Dendritic cell treated with granulocyte-macrophage colony-stimulating factor and Interleukin-4, amounts not matched to agents 40 ng/mL and 50 ng/mL, for 4 days (primary cell): ENCODE data around the gene PLPPR2.
A peak's percentile ranks its signal among the peaks of the same experiment; 100 is the strongest.
"Not testable (repeated sequence)": the region's sequence is repeated elsewhere in the genome, so short reads cannot be mapped to it uniquely, and the experiment has no call there.

Experiments used
- H3K27ac Mint-ChIP-seq: one replicate; pipeline ENCODE4 v1.8.0; 2022; ENCODE audit warnings: mild to moderate bottlenecking, mixed read lengths
- H3K27me3 Mint-ChIP-seq: one replicate; pipeline ENCODE4 v1.8.0; 2022; ENCODE audit warnings: mild to moderate bottlenecking, mixed read lengths
- H3K36me3 Mint-ChIP-seq: one replicate; pipeline ENCODE4 v1.8.0; 2022; ENCODE audit warnings: low read depth, mixed read lengths
- H3K4me1 Mint-ChIP-seq: one replicate; pipeline ENCODE4 v1.8.0; 2022; ENCODE audit warnings: low read depth, mixed read lengths
- H3K4me3 Mint-ChIP-seq: one replicate; pipeline ENCODE4 v1.8.0; 2022; ENCODE audit warnings: mild to moderate bottlenecking, moderate library complexity, mixed read lengths
- H3K9me3 Mint-ChIP-seq: one replicate; pipeline ENCODE4 v1.8.0; 2022; ENCODE audit warnings: mixed read lengths
- intact Hi-C: fragments of 100-400 bp; cut with micrococcal nuclease; formaldehyde crosslinking; loops from one replicate; pipeline ENCODE4 v1.15.0; 2022

PLPPR2 gene

GRCh38 chr19:11373885-11374432 lies 18.7 kb downstream of the PLPPR2 start:
- intact Hi-C loops: loop anchor here (1.0 to 2.0 kb wide), 2 partner anchors 28 to 81 kb away; partner anchors contain the start of genes CCDC159 and TMEM205
- Mint-ChIP-seq H3K9me3 (no peaks in the 10 kb centered on the region), H3K36me3 (peaks cover 42% of the 10 kb centered on the region), H3K4me1 (peaks cover 29% of the 10 kb centered on the region), H3K27me3 (no peaks in the 10 kb centered on the region), H3K4me3 (no peak overlapping the region), H3K27ac (no peak overlapping the region)

DNA sequence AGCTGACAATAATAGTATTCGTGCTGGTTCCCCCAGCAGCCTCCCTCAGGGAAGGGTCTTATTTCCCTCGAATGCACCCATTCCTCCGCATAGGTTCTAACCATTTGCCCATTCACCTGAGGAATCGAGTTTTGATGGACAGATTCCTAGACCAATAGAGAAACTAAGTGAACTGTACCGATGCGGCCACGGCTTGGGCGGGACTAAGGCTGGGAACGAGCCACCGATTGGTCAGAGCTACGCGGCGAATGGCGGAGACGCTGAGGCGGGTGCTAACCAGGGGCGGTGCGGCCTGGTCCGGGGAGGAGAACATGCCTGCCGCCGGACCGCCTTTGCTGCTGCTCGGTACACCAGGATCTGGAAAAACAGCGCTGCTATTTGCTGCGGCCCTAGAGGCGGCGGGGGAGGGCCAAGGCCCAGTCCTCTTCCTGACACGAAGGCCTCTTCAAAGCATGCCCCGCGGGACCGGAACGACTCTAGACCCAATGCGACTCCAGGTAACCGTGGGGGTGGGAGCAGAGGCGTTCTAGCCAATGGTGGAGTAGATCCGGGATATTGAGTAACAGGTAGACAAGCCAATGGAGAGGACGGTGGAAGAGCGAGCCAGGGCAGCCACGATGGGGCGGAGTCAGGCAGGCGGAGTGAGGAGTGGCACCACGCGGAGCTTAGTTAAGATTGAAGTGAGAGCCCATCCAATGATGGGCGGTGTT lies 19.4 kb downstream of the PLPPR2 start, which contains the start of gene SWSAP1:
Gene SWSAP1, plus strand, starts transcription at position 234 of the 710 bp plus-strand sequence. Its CDS starts 15 bp downstream, at position 249.
- no peaks in the 10 kb centered on the region for H3K27me3 Mint-ChIP-seq
- H3K4me1 Mint-ChIP-seq: peaks cover 29% of the 10 kb centered on the region
- H3K36me3 Mint-ChIP-seq: peaks cover 37% of the 10 kb centered on the region
- H3K27ac Mint-ChIP-seq: no peak within 1 kb of the TSS
- no peak within 1 kb of the TSS for H3K4me3 Mint-ChIP-seq
- no peaks in the 10 kb centered on the region for H3K9me3 Mint-ChIP-seq
- intact Hi-C loops: loop anchor here (1.0 to 2.0 kb wide), 3 partner anchors 28 to 82 kb away; partner anchors contain the start of genes CCDC159, ODAD3, PRKCSH and TMEM205

GRCh38 chr19:11375143-11375948 lies 20.1 kb downstream of the PLPPR2 start:
- H3K36me3 Mint-ChIP-seq: peaks cover 42% of the 10 kb centered on the region
- H3K27me3 Mint-ChIP-seq: no peaks in the 10 kb centered on the region
- intact Hi-C loops: loop anchor here (1.0 to 2.0 kb wide), 2 partner anchors 60 to 83 kb away; partner anchors contain the start of genes ODAD3 and PRKCSH

DNA sequence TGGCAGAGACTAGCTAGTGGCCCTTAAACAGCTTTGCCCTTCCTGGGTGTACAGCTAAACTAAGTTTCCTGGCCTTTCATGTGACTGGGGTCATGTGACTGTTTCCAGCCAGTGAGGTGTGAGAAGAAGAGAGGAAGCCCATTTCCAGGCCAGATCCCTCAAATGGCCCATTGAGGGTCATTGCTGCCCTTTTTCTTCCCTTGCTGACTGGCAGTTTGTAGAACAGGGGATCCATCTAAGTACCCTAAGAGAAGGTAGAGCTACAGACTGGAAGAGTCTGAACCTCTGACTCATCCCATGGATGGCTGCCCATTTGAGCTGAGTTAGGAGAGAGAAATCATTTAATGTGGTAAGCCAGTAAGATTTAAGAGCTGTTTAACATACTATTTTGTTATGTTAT lies 22.0 kb downstream of the PLPPR2 start:
- Mint-ChIP-seq H3K27me3 (peaks cover 7% of the 10 kb centered on the region), H3K27ac (no peak overlapping the region), H3K36me3 (peaks cover 41% of the 10 kb centered on the region), H3K4me1 (peaks cover 46% of the 10 kb centered on the region), H3K9me3 (no peaks in the 10 kb centered on the region), H3K4me3 (peak overlapping the region; percentile 53)
- intact Hi-C loops: no loop called here

More at GRCh38 chr19:11375143-11375948, 20.1 kb downstream of the PLPPR2 start:
- Mint-ChIP-seq H3K27ac (no peak overlapping the region), H3K4me1 (peaks cover 35% of the 10 kb centered on the region), H3K4me3 (no peak overlapping the region), H3K9me3 (no peaks in the 10 kb centered on the region)

- no peak overlapping the region for H3K4me3 Mint-ChIP-seq
- H3K27me3 Mint-ChIP-seq: peaks cover 12% of the 10 kb centered on the region
- peaks cover 50% of the 10 kb centered on the region for H3K4me1 Mint-ChIP-seq
- intact Hi-C loops: no loop called here
- H3K27ac Mint-ChIP-seq: no peak overlapping the region
- H3K36me3 Mint-ChIP-seq: peaks cover 41% of the 10 kb centered on the region
- H3K9me3 Mint-ChIP-seq: no peaks in the 10 kb centered on the region
Measured at GRCh38 chr19:11377756-11378155, 22.5 kb downstream of the PLPPR2 start.

DNA sequence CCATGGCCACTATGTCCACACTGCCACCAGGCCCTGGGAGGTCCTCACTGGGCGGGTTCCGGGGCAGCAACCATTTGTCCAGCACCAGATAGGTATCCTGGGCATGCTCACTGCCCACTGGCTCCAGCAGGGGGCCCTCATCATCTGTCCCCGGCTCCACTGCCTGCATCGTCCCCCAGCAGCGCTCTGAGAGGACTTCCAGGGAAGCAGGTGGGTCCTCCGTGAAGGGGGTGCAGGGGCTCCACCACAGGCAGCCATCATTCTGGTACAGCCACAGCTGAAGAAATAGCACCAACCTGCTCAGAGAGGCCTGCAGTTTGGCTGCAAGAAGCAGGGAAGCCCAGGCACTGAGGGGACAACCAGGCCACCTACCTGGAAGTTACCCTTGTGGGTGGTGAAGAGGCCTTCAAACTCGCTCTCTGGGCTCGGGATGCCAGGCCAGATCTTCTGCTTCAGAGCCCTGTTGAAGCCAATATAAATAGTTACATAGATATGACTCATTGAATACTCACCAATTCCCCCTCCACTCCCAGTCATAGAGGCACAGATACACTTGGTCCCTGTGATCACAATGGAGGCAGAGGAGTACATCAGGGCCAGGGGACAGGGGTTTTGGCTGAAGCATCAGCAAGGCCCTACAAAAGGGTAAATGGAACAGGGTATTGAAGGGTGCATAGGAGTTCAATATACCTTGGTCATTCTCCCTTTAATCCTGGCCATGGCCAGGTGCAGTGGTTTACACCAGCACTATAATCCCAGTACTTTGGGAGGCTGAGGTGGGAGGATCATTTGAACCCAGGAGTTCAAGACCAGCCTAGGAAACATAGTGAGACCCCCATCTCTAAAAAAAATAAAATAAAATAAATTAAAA lies 23.3 kb downstream of the PLPPR2 start:
- H3K36me3 Mint-ChIP-seq: peaks cover 41% of the 10 kb centered on the region
- intact Hi-C loops: no loop called here
- H3K9me3 Mint-ChIP-seq: no peaks in the 10 kb centered on the region
- H3K4me1 Mint-ChIP-seq: peaks cover 58% of the 10 kb centered on the region
- peak overlapping the region; percentile 40 for H3K27ac Mint-ChIP-seq
- peaks cover 20% of the 10 kb centered on the region for H3K27me3 Mint-ChIP-seq
- no peak overlapping the region for H3K4me3 Mint-ChIP-seq

DNA sequence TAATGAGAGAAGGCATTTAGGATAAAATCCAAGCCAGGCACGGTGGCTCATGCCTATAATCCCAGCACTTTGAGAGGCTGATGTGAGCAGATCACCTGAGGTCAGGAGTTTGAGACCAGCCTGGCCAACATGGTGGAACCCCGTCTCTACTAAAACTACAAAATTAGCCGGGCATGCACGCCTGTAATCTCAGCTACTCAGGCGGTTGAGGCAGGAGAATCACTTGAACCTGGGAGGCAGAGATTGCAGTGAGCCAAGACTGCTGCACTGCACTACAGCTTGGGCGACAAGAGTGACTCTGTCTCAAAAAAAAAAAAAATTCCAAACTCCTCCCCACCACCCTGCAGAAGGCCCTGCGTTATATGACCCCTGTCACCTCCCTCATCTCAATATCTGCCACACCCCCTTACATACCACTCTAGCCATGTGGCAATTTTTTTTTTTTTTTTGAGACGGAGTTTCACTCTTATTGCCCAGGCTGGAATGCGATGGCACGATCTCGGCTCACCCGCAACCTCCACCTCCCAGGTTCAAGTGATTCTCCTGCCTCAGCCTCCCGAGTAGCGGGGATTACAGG lies 24.1 kb downstream of the PLPPR2 start:
- peaks cover 41% of the 10 kb centered on the region for H3K36me3 Mint-ChIP-seq
- H3K4me3 Mint-ChIP-seq, intact Hi-C loops, H3K9me3 Mint-ChIP-seq: not testable (repeated sequence)
- peaks cover 66% of the 10 kb centered on the region for H3K4me1 Mint-ChIP-seq
- H3K27me3 Mint-ChIP-seq: peaks cover 24% of the 10 kb centered on the region
- H3K27ac Mint-ChIP-seq: peak overlapping the region; percentile 82

DNA sequence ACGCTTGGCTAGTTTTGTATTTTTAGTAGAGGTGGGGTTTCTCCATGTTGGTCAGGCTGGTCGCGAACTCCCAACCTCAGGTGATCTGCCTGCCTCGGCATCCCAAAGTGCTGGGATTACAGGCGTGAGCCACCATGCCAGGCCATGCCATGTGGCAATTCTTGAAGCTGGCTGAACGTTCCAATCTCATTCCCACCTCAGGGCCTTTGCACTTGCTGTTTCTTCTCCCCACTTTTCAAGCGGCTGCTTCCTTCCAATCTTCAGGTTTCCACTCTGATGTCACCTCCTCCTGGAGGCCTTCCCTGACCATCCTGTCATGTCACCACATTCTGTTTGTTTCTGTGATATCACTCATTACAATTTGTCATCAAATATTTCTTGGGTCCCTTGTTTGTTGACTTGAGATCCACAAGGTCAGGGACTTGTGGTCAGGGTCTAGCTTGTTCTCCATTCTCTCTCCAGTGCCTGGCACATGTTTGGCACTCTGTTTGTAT lies 24.7 kb downstream of the PLPPR2 start:
- Mint-ChIP-seq H3K27ac (peak overlapping the region; percentile 82), H3K4me1 (peaks cover 71% of the 10 kb centered on the region), H3K27me3 (peaks cover 28% of the 10 kb centered on the region), H3K4me3 (peak overlapping the region; percentile 83), H3K36me3 (peaks cover 41% of the 10 kb centered on the region), H3K9me3 (no peaks in the 10 kb centered on the region)
- intact Hi-C loops: loop anchor here (2.0 kb wide), 1 partner anchor 43 kb away; no protein-coding TSS in a partner anchor

DNA sequence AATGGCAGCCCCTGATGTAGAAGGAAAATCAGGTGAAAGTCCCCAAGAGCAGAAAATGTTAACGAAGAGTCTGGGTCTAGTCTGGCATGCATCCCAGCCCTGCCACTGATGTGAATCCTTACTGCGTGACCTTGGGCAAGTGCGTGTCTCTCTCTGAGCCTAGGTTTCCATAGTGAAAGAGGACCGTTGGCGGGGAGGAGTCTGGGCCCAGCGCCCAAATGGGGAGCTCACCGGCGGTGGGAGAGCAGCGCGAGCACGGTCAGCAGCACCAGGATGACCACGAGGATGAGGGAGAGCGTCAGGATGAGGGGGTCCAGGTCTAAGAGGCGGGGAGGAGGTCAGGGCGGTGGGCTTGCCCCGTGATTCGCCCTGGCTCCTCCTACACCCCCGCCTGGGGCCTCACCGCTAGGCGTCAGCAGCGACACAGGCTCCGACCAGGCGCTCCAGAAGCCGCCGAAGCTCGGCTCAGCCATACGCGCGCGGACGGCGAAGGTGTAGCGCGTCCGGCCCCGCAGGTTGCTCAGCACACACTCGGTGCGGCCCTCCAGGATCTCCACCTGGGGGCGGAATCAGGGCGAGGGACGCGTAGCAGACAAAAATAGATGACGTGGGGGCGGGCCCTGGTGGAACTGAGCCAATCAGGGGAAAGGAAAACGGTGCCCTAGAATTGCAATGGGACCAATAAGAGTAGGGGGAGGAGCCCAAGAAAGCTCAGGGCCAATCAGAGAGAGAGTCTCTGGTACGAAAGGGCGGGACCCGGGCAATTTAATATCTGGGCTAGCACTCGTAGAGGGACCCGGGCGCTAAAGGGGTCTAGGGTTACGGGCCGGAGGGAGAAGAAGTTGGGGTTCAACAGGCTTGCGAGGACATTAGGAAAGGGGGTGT lies 25.7 kb downstream of the PLPPR2 start:
- Mint-ChIP-seq H3K4me1 (peaks cover 66% of the 10 kb centered on the region), H3K36me3 (peaks cover 35% of the 10 kb centered on the region), H3K27ac (peak overlapping the region; percentile 82), H3K9me3 (no peaks in the 10 kb centered on the region), H3K27me3 (peaks cover 28% of the 10 kb centered on the region), H3K4me3 (peak overlapping the region; percentile 83)
- intact Hi-C loops: loop anchor here (1.0 to 2.0 kb wide), 2 partner anchors 42 to 54 kb away; partner anchors contain the start of genes ODAD3 and PRKCSH

DNA sequence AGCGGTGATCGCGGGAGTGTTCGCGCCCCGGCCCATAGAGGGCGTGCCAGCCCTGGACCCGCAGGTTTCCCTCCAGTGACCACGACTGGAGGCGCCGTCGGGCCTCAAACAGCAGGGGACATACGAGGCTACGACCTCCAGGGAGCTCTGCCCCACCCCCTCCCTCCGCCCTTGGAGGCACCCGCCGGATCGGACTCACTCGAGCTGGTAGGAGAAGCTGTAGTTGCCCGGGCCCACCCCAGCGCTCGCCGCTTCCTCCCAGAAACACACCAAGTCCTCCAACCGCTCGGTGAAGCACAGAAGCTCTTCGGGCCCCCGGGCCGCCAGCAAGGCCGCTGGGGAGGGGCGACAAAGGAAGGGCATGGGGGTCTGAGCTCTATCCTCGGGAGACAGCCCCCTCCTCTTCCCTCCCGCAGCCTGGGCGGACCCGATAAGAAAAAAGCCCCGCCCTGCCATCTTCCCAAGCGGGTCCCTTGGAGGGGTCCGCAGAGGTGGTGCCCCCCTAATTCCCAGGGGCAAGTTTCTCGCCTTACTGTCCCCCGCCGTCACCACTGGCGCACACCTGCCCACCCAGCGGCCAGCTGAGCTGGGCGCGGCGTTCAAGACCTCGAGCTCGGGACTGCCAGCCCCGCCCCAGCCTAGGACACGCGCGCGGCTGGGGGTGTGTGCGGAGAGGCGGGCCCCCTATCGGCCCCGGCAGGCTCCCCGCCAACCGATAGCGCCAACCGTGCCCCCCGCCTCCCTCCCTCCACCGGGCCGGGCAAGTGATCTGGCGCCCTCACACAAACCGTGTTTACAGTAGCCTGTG lies 27.9 kb downstream of the PLPPR2 start:
- H3K9me3 Mint-ChIP-seq: no peaks in the 10 kb centered on the region
- peak overlapping the region; percentile 69 for H3K4me3 Mint-ChIP-seq
- peaks cover 59% of the 10 kb centered on the region for H3K4me1 Mint-ChIP-seq
- H3K36me3 Mint-ChIP-seq: peaks cover 28% of the 10 kb centered on the region
- H3K27ac Mint-ChIP-seq: peak overlapping the region; percentile 82
- H3K27me3 Mint-ChIP-seq: peaks cover 28% of the 10 kb centered on the region
- intact Hi-C loops: no loop called here

DNA sequence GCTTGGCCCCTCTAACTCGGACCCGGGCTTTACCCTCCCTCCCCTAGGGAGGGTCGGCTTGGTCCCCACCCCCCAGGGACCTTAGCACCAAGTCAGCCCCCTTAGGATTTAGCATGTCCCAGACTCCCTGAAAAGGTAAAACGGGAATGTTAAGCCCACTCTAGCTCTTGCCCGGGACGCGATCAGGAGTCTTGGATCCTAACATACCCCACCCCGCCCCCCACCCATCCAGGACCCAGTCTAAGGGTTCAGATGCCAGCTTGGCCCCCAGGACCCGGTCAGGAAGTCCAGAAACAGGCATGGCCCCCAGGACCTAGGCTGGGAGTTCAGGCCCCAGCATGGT lies 28.4 kb downstream of the PLPPR2 start:
- intact Hi-C loops: no loop called here
- Mint-ChIP-seq H3K4me3 (peak overlapping the region; percentile 69), H3K9me3 (no peaks in the 10 kb centered on the region), H3K27ac (peak overlapping the region; percentile 82), H3K27me3 (peaks cover 28% of the 10 kb centered on the region), H3K36me3 (peaks cover 22% of the 10 kb centered on the region), H3K4me1 (peaks cover 53% of the 10 kb centered on the region)
